Neural progenitor cell (in vitro differentiated cells): ENCODE data around the gene HMCN1. TPM values are rescaled to one million over a fixed set of nuclear protein-coding genes. Genes with fewer than 3 reads are reported as not detected.

Experiments used
- DNase-seq: peaks from one replicate; pipeline ENCODE4 v3.0.0-alpha.2; 2016; ENCODE audit warnings: low spot score
- H2AFZ ChIP-seq: fragments of 200-600 bp; sonication (generic); replicated peaks from 2 replicates; pipeline ENCODE4 v1.6.1; 2016; ENCODE audit warnings: antibody characterized with exemption
- H3F3A ChIP-seq: fragments of 200-600 bp; sonication (generic); 2 replicates; pipeline ENCODE4 v1.6.1; 2016; ENCODE audit warnings: antibody characterized with exemption, low read depth
- H3K27ac ChIP-seq: fragments of 200-600 bp; sonication (generic); 2 replicates; pipeline ENCODE4 v1.5.1; 2016; ENCODE audit warnings: mild to moderate bottlenecking
- H3K27me3 ChIP-seq: fragments of 200-600 bp; sonication (generic); 2 replicates; pipeline ENCODE4 v1.6.1; 2016; ENCODE audit warnings: mild to moderate bottlenecking, moderate library complexity
- H3K36me3 ChIP-seq: fragments of 200-600 bp; sonication (generic); 2 replicates; pipeline ENCODE4 v1.5.1; 2016
- H3K4me1 ChIP-seq: fragments of 200-600 bp; sonication (generic); 2 replicates; pipeline ENCODE4 v1.6.1; 2016; ENCODE audit warnings: mixed run types
- H3K4me2 ChIP-seq: fragments of 200-600 bp; sonication (generic); 2 replicates; pipeline ENCODE4 v1.6.1; 2016
- H3K4me3 ChIP-seq: fragments of 200-600 bp; sonication (generic); 2 replicates; pipeline ENCODE4 v1.5.1; 2016
- H3K79me2 ChIP-seq: fragments of 200-600 bp; sonication (generic); 2 replicates; pipeline ENCODE4 v1.6.1; 2016; ENCODE audit warnings: low read depth
- H3K9ac ChIP-seq: fragments of 200-600 bp; sonication (generic); 2 replicates; pipeline ENCODE4 v1.6.1; 2016
- H3K9me3 ChIP-seq: fragments of 200-600 bp; sonication (generic); 2 replicates; pipeline ENCODE4 v1.5.1; 2016; ENCODE audit warnings: low read depth
- H4K20me1 ChIP-seq: fragments of 200-600 bp; sonication (generic); 2 replicates; pipeline ENCODE4 v1.6.1; 2016; ENCODE audit warnings: low read depth
- H3K27ac Mint-ChIP-seq: 3 replicates; pipeline ENCODE4 v1.8.0; 2021; ENCODE audit warnings: mixed read lengths
- H3K27me3 Mint-ChIP-seq: 2 replicates; pipeline ENCODE4 v1.8.0; 2022; ENCODE audit warnings: low read depth, mild to moderate bottlenecking, inconsistent platforms, moderate library complexity, mixed read lengths; ENCODE audit not compliant: insufficient read depth
- H3K36me3 Mint-ChIP-seq: 3 replicates; pipeline ENCODE4 v1.8.0; 2021; ENCODE audit warnings: mixed read lengths
- H3K4me1 Mint-ChIP-seq: 3 replicates; pipeline ENCODE4 v1.8.0; 2021; ENCODE audit warnings: mixed read lengths
- H3K4me3 Mint-ChIP-seq: 3 replicates; pipeline ENCODE4 v1.8.0; 2021; ENCODE audit warnings: mild to moderate bottlenecking, moderate library complexity, mixed read lengths
- H3K9me3 Mint-ChIP-seq: 3 replicates; pipeline ENCODE4 v1.8.0; 2020; ENCODE audit warnings: mixed read lengths
- EZH2 ChIP-seq: fragments of 200-600 bp; sonication (generic); IDR thresholded peaks from 2 replicates; pipeline ENCODE4 v1.6.1; 2017; ENCODE audit warnings: antibody characterized with exemption, mild to moderate bottlenecking, moderate library complexity
- EZH2phosphoT487 ChIP-seq: fragments of 200-600 bp; sonication (generic); IDR thresholded peaks from 2 replicates; pipeline ENCODE4 v1.6.1; 2017; ENCODE audit warnings: antibody characterized with exemption
- total RNA-seq: library from RNA; depleted of rRNA; stranded (reverse); fragments of >200 nt; gene quantifications from 2 replicates; pipeline ENCODE4 v1.2.3, GENCODE V29; 2015; ENCODE audit warnings: low replicate concordance
- TF ChIP-seq, protein P1 (sequence below): fragments of 200-600 bp; sonication (generic); IDR thresholded peaks from 2 replicates; pipeline ENCODE4 v1.5.1; 2017; ENCODE audit warnings: antibody characterized with exemption, mild to moderate bottlenecking

HMCN1 gene
- total RNA-seq, 1 donor from 2014 or later: 26.4 TPM

DNA sequence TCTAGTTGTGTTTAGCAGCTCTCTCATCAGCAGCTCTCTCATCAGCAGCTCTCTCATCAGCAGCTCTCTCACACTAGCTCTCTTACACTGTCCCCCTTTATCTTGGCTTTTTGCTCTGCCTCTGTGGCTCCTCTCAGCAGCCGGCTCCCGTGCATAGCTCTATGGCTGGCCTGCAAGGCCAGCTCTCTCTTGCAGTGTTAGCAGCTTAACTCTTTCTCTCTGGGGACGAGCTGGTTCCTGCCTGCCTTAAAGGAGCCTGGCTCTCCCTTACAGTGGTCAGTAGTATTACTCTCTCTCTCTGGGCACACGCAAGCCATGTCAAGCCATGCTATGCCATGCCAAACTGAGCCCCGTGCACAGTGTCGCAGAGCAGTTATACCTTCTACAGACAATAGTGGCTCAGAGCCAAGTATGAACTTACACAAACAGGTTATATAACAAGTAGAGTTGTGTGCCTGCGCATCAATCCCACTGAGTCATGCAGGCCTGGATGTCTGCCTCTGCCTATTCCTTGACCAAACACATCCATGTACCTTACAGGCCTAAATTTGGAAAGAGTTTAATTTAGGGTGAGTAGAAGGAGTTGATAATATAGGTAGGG lies 345.0 kb downstream of the HMCN1 start:
- H3K27ac Mint-ChIP-seq: no peak overlapping the region
- H3K4me2 ChIP-seq: no peak overlapping the region
- H3F3A ChIP-seq: no peaks in the 10 kb centered on the region
- peaks cover 10% of the 10 kb centered on the region for H3K4me1 ChIP-seq
- no peak overlapping the region for H3K4me3 ChIP-seq
- peaks cover 3% of the 10 kb centered on the region for H3K27me3 Mint-ChIP-seq
- no peaks in the 10 kb centered on the region for H4K20me1 ChIP-seq
- DNase-seq: peak; percentile 13
- peaks cover 3% of the 10 kb centered on the region for H3K36me3 Mint-ChIP-seq
- no peaks in the 10 kb centered on the region for H3K36me3 ChIP-seq
- no peaks in the 10 kb centered on the region for H3K27me3 ChIP-seq
- H3K4me3 Mint-ChIP-seq: no peak overlapping the region
- H3K4me1 Mint-ChIP-seq: peaks cover 21% of the 10 kb centered on the region
- H3K27ac ChIP-seq: no peak overlapping the region
- no peaks in the 10 kb centered on the region for H3K9me3 Mint-ChIP-seq
- H2AFZ ChIP-seq: no peak overlapping the region
- H3K9me3 ChIP-seq: no peaks in the 10 kb centered on the region
- H3K79me2 ChIP-seq: no peaks in the 10 kb centered on the region
- TF ChIP-seq, protein P1, sequence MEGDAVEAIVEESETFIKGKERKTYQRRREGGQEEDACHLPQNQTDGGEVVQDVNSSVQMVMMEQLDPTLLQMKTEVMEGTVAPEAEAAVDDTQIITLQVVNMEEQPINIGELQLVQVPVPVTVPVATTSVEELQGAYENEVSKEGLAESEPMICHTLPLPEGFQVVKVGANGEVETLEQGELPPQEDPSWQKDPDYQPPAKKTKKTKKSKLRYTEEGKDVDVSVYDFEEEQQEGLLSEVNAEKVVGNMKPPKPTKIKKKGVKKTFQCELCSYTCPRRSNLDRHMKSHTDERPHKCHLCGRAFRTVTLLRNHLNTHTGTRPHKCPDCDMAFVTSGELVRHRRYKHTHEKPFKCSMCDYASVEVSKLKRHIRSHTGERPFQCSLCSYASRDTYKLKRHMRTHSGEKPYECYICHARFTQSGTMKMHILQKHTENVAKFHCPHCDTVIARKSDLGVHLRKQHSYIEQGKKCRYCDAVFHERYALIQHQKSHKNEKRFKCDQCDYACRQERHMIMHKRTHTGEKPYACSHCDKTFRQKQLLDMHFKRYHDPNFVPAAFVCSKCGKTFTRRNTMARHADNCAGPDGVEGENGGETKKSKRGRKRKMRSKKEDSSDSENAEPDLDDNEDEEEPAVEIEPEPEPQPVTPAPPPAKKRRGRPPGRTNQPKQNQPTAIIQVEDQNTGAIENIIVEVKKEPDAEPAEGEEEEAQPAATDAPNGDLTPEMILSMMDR: no peak
- TF ChIP-seq EZH2 (no peak), EZH2phosphoT487 (no peak)
- no peak overlapping the region for H3K9ac ChIP-seq

DNA sequence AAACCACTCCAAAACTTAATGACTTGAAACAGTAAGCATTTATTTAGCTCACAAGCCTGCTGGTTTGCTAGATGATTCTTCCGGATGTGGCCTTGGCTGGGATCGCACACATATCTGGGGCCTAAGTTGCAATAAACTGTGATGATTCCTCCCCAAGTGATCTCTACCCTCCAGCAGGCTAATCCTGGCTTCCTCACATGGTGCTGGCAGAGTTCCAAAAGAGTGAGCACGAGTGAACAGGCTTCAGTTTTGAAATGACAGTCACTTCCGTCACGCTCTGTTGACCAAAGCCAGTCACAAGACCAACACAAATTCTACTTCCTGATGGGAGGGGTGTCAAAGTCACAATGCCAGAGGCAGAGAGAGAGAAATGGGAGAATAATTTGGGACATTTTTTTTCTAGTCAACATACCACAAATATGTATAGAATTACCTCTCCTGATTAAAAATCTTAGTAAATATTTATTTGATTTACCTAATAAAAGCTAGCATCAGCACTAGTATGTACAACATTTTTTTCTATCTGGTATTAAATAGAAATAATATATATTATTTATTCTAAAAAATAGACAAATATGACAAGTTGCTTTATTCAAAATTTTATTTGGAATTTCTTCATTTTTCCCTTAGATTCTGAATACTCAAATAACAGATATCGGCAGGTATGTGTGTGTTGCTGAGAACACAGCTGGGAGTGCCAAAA lies 348.2 kb downstream of the HMCN1 start:
- H2AFZ ChIP-seq: no peak overlapping the region
- no peak overlapping the region for H3K27ac ChIP-seq
- H3K27me3 Mint-ChIP-seq: peaks cover 3% of the 10 kb centered on the region
- H3K4me1 ChIP-seq: peaks cover 10% of the 10 kb centered on the region
- peaks cover 4% of the 10 kb centered on the region for H3K36me3 Mint-ChIP-seq
- peak overlapping the region; percentile 78 for H3K27ac Mint-ChIP-seq
- H3K4me1 Mint-ChIP-seq: peaks cover 18% of the 10 kb centered on the region
- no peaks in the 10 kb centered on the region for H3K36me3 ChIP-seq
- no peak overlapping the region for H3K4me2 ChIP-seq
- no peak overlapping the region for H3K9ac ChIP-seq
- TF ChIP-seq EZH2 (no peak), EZH2phosphoT487 (no peak)
- TF ChIP-seq, protein P1: no peak
- no peak overlapping the region for H3K4me3 ChIP-seq
- H3K27me3 ChIP-seq: no peaks in the 10 kb centered on the region
- no peaks in the 10 kb centered on the region for H3F3A ChIP-seq
- H4K20me1 ChIP-seq: no peaks in the 10 kb centered on the region
- H3K79me2 ChIP-seq: no peaks in the 10 kb centered on the region
- no peaks in the 10 kb centered on the region for H3K9me3 Mint-ChIP-seq
- H3K9me3 ChIP-seq: no peaks in the 10 kb centered on the region
- peak; percentile 41 for DNase-seq
- no peak overlapping the region for H3K4me3 Mint-ChIP-seq

DNA sequence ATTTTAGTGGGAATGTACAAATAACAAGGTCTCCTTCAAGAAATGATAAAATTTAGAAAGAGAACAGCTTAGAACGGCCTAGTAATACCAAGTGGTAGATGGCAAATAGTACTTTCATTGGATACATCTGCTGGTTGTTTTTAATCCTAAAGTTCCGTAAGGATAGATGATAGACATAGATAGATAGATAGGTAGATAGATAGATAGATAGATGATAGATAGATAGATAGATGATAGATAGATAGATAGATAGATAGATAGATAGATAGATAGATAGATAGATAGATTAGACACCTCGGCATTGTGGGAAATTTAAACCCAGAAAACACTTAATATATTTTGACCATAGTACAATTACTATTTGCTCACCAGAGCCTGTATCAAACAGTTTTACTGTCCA lies 352.4 kb downstream of the HMCN1 start:
- Histone ChIP-seq H3K4me2 (no peak overlapping the region), H3K27me3 (no peaks in the 10 kb centered on the region), H3K9ac (no peak overlapping the region), H3F3A (no peaks in the 10 kb centered on the region), H3K79me2 (no peaks in the 10 kb centered on the region), H3K4me3 (no peak overlapping the region), H3K27ac (no peak overlapping the region), H4K20me1 (no peaks in the 10 kb centered on the region), H3K4me1 (peaks cover 5% of the 10 kb centered on the region), H3K36me3 (no peaks in the 10 kb centered on the region), H3K9me3 (no peaks in the 10 kb centered on the region), H2AFZ (no peak overlapping the region)
- no peak for DNase-seq
- H3K9me3 Mint-ChIP-seq: no peaks in the 10 kb centered on the region
- no peak for TF ChIP-seq EZH2
- no peak for TF ChIP-seq EZH2phosphoT487
- TF ChIP-seq, protein P1: no peak
- H3K36me3 Mint-ChIP-seq: peaks cover 1% of the 10 kb centered on the region
- no peak overlapping the region for H3K4me3 Mint-ChIP-seq
- peaks cover 9% of the 10 kb centered on the region for H3K4me1 Mint-ChIP-seq
- H3K27ac Mint-ChIP-seq: no peak overlapping the region
- H3K27me3 Mint-ChIP-seq: no peaks in the 10 kb centered on the region
